GM21737 (cell line): Measurements from ENCODE around the gene PATJ.
"Not testable (repeated sequence)": the region's sequence is repeated elsewhere in the genome, so short reads cannot be mapped to it uniquely, and the experiment has no call there.

Experiments
- ATAC-seq: cut with Tn5 transposase; IDR thresholded peaks from one replicate; pipeline ENCODE4 v1.9.1; 2021; ENCODE audit warnings: mild to moderate bottlenecking, moderate library complexity; ENCODE audit not compliant: unreplicated experiment

Gene PATJ

DNA sequence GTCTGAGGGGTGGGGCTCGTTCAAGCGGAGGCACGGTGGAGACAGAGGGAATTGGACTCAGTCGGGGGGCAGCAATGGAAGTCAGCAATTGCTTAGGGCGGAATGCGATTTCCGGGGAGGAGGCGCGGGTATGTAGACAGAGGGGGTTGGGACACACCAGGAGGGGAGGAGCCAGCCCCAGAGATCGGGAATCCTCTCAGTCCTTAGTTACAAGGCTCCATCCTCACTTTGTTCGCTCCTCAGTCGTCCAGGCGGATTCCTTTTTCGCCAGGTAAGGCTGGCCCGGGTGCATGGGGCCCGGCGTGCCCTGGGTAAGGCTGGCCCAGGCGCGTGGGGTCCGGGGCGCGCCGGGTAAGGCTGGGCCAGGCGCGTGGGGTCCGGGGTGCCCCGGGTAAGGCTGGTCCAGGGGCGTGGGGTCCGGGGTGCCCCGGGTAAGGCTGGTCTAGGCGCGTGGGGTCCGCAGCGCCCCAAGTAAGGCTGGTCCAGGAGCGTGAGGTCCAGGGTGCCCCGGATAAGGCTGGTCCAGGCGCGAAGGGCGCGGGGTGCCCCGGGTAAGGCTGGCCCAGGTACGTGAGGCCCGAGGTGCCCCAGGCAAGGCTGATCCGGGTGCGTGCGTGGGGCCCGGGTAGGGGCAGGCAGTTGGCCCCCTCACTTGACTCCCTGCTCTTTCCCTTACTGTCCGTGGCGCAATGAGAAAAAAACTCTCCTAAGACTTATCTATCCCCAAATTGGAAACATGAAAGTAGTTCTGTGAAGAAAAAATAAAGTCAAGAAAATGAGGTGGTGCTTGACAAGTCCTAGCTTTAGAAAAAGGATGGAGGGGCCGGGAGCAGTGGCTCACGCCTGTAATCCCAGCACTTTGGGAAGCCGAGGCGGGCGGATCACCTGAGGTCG lies 452.6 kb downstream of the PATJ start, which contains the start of gene L1TD1:
Gene L1TD1, plus strand, starts transcription at position 199 of the 894 bp plus-strand sequence. CDS start 11,780 bp downstream, outside the sequence.
- no peak for ATAC-seq

DNA sequence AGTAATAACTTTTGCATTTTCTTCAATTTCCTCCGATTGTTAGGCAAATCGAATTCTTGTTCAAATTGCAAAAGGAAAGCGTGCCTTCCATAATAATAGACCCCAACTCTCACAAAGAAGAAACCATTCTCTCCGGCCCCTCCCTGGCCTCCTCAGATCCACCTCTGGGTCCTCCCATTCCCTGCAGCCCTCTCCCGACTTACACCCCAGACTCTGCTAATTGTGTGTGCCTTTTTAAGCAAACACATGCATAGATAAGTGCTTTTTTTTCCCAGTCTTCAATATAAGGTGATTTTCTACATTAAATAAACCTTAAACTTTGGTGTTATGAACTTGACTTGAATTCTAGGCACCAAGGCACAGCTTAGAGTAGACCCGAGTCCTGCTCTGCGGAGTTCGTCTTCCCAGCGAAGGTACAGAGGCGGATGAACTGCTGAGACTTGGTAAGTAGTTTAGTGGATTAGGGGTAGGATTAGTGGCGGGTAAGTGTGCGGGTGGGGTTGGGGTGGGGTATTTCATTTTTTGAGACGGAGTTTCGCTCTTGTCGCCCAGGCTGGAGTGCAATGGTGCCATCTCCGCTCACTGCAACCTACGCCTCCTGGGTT lies 453.9 kb downstream of the PATJ start:
- ATAC-seq = no peak

DNA sequence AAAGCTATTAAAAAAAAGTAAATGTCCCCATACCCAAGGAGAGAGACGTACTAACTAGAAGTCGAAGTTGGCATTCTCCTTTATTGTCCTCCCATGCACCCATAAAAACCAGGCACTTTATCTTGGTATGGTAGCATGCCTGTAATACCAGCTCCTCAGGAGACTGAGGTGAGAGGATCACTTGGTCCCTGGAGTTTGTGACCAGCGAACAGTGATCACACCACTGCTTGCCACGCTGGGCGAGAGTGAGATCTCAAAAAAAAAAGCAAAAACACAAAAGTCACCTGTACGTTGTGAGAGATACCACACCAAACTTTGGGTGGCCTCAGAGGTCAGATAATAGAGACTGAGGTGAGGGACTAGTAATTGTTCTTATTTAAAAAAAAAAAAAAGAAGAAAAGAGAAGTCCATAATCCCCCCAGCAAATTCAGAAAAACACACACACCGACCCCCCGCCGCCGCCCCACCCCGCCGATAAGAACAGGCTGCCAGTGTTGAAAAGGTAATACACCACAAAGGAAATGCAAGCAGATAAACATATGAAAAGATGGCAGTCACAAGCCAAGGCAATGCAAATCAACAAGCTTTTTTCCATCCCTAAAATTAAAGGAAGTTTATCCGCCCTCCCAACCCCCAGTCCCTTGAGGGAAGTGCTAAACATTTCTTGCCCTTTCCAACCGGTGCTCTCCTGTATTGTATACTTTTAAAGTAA lies 455.9 kb downstream of the PATJ start:
- ATAC-seq = no peak

DNA sequence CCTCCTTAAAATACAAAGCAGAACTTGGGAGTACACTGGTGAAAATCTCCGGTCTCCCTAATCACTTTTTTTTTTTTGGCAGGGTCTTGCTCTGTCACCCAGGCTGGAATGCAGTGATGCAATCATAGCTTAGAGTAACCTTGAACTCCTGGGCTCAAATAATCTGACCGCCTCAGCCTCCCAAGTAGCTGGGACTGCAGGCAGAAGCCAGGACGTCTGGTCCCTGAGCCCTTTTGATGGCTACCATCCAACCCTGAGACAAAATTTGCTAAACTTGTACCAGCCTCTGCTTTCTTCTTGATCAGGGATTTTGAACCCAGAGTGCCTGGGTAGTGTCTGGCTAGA lies 456.5 kb downstream of the PATJ start:
- ATAC-seq = no peak

DNA sequence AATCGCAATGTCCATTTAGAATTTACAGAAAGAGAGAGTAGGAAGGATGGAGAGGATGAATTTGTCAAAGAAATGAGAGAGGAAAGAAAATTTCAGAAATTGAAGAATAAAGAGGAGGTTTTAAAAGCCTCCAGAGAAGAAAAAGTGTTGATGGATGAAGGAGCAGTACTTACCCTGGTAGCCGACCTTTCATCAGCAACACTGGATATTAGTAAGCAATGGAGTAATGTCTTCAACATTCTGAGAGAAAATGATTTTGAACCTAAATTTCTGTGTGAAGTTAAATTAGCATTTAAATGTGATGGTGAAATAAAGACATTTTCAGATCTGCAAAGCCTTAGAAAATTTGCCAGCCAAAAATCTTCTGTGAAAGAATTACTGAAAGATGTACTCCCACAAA lies 464.9 kb downstream of the PATJ start:
- no peak for ATAC-seq

DNA sequence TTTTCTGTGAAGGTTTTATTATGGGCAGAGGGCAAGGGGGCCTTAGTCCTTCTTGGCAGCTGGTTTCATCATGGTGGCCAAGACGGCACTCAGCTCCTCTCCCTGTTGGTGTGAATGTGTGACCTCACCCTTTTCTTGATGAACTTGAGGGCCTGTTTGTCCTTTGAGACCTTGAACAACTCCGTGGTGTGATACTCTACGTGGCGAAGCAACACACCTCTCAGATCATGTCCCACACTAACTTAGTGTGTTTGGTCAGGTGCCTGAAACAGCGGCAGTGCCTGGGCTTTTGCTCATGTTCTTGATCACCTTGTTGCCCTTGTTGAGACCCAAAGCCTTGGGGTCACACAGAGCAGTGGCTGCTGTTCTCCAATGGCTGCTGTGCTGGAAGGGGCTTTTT lies 465.8 kb downstream of the PATJ start:
- no peak for ATAC-seq

- no peak for ATAC-seq
Observed at GRCh38 chr1:62208970-62209369, 466.7 kb downstream of the PATJ start.

GRCh38 chr1:62209931-62210595 lies 467.8 kb downstream of the PATJ start:
- ATAC-seq = no peak

GRCh38 chr1:62210960-62211359 lies 468.7 kb downstream of the PATJ start:
- no peak for ATAC-seq

GRCh38 chr1:62212411-62212810 lies 470.1 kb downstream of the PATJ start:
- ATAC-seq = no peak

- ATAC-seq = no peak
Observed at GRCh38 chr1:62213075-62213914, 471.0 kb downstream of the PATJ start.

- ATAC-seq = no peak
Observed at GRCh38 chr1:62218604-62219003, 476.3 kb downstream of the PATJ start.

GRCh38 chr1:62220456-62220855 lies 478.2 kb downstream of the PATJ start:
- ATAC-seq = not testable (repeated sequence)

DNA sequence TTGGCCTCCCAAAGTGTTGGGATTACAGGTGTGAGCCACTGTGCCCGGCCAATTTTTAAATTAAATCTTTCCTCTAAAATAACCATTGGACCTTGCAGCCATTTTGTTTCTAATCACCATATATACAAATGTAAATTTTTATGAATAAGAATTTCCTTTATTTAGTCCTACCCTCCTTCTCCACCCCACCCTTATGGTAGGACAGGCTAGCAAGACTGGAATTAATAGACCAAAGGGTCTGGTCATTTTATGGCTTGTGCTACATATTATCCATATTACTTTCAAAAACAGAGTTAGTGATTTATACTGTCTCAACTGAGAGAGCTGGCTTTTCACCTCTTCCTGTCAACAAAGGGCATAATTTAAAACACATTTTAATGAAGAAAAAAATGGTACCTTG lies 478.9 kb downstream of the PATJ start:
- ATAC-seq = no peak

- ATAC-seq = no peak
Observed at GRCh38 chr1:62222321-62222720, 480.0 kb downstream of the PATJ start.

- ATAC-seq = no peak
Observed at GRCh38 chr1:62224182-62224581, 481.9 kb downstream of the PATJ start.

DNA sequence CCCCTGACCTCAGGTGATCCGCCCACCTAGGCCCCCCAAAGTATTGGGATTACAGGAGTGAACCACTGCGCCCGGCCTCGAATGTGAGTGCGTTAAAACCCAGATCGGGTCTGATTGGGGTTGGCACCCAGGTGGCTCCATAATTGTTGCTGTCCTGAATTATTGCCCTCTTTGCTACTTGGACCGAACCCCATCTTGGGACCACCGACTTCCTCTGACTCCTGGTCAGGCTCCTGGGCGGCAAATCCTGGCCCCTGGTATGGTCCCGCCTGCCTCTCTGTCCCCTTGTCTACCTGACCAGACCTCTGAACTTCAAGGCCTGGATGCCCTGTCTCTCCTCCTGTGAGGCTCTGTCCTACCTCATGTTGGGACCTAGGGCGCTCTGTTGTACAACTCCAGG lies 485.2 kb downstream of the PATJ start:
- no peak for ATAC-seq
